ENCODE data around the gene ROBO1.

Gene ROBO1

DNA sequence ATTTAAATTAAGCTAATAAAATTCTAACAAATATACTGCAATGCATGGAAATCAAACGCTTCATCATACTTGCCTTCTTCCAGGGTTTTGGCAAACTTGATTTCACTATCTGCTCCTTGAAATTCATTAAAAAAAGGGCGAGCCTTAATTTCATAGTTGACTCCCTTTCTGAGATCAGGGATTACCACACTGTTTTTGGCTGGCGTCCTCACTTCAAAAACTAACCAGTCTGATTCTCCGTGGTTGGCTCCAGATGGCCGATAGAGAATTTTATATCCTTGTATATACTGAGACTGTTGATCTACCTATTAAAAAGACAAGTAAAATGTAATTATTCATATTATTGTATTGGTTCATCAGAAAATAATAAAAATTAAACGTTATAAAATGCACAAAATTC is 1106.8 kb downstream of the ROBO1 start:
- DNase-seq, result no peak

GRCh38 chr3:78659386-78659987 is 1108.3 kb downstream of the ROBO1 start:
- DNase-seq, result no peak

- DNase-seq, result no peak
These were observed 1120.1 kb downstream of the ROBO1 start for GRCh38 chr3:78647726-78648125.

DNA sequence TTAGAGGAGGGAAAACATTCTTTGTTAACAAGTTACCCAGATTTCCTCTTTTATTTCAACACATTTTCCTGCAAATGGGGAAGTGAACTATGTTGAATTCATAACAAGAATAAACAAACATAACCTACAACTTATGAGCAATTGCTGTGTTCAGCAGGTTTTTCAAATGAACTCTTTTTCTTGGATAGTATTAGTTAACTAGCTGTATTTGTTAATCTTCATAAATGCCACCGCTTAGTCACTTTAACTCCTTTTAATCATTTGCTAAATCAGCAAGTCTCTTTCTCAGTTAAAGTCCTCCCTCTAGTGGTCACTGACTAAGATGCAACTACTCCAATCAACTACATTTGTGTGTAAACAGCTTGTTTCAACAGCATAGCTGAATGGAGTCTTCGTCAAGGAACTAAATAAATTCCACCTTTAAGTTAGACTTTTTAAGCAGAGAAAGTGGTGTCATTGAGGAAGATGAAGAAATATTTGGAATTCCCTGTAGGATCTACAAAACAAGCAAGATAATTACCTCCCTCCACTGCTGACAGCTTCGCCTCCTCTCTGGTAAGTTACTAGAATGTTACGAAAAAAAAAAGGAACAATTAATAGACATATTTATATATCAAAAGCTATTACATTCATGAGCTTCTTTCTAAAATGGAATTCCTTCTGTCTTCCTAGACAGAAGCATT is 1122.0 kb downstream of the ROBO1 start:
- DNase-seq, result no peak

DNA sequence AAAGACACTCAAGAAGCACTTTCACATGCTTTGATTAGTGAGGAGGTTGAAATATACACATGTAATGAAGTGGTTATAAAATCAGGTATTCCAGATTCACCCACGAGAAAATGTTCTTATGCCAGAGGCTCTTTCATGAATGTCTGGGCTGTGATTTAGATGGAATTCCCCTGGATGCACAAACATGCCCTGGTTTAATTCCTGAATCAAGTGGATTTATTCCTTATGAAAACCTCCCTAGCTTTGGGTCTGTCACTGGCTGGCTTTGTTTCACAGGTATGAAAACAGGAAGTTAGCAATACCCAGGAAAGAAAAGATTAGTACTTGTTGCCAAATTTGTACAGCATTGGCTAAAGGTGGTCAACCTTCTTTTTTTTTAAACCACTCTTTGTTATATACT is 1123.0 kb downstream of the ROBO1 start:
- no peak for DNase-seq

- DNase-seq, result no peak
These were observed 1125.4 kb downstream of the ROBO1 start for GRCh38 chr3:78642226-78643035.

DNA sequence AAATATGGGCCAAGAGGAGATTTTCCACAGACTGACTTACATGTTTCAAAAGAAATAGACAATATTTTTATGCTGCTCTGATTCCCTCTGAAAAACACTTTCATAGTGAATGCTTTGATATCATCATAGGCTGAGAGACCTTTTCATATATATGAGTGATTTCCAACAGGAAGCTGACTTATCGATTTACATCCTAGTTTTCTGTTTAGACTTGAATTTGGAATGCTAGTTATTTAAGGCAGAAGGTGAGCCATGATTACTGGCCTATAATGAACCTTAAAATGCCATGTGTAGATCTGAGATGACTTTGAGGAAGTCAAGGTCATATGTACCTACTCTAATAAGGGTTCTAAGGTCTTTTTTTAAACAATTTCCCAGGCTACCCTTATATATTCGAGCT is 1126.1 kb downstream of the ROBO1 start:
- DNase-seq, result no peak

GRCh38 chr3:78634316-78634715 is 1133.5 kb downstream of the ROBO1 start:
- DNase-seq, result no peak

GRCh38 chr3:78633626-78634025 is 1134.2 kb downstream of the ROBO1 start:
- DNase-seq, result no peak

DNA sequence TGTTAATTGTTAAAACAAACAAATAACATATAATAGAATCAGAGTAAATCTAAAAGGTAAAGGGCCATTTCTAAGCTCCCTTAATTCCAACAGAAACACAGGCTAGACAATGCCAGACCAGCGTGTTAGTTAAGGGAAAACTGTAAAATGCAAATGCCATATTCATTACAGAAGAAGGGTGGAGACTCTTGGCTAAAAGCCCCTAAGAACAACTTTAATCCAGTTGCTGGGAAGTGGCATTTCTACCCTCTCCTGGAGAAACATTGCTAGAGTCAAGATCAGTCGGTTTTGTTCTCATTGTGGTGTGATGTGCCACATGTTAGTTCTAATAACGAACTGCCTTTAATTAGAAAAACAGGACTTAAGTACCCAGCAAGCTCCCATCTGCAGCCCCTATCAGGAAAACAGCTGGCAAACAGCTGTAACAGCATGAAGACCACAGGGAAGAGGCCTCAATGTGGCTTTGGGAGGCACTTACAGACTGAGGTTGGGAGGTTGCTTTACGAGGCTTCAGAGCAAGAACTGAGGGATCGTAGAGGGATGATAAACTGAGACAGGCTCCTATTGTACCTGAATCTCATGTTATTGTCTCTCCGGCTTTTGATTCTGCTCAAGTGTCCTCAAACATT is 1134.8 kb downstream of the ROBO1 start:
- DNase-seq, result no peak

GRCh38 chr3:78629544-78629943 is 1138.3 kb downstream of the ROBO1 start:
- no peak for DNase-seq

GRCh38 chr3:78621061-78621716 is 1146.6 kb downstream of the ROBO1 start:
- no peak for DNase-seq

GRCh38 chr3:78614486-78614885 is 1153.3 kb downstream of the ROBO1 start:
- no peak for DNase-seq

- no peak for DNase-seq
These were observed 1154.3 kb downstream of the ROBO1 start for GRCh38 chr3:78613421-78613879.

DNA sequence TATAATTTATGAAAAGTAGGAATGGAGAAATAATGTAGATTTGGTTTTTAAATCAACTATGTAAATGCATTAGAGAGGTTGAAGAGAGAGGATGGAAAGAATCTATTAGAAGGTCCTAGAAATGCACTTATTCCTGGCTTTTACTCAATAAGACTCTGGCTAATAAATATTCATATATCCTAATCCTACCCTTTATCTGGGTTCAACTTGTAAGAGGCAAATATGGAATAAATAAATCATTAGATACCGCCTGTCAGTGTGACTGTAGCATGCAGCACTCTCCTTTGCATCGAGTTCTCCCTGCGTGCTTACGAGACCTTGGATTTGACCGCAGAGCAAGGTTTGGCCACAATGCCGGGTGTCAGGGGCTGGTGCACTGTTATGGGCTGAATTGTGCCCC is 1156.5 kb downstream of the ROBO1 start:
- DNase-seq, result no peak

GRCh38 chr3:78610462-78611125 is 1157.2 kb downstream of the ROBO1 start:
- DNase-seq, result no peak

- no peak for DNase-seq
These were observed 1161.0 kb downstream of the ROBO1 start for GRCh38 chr3:78606756-78607155.

DNA sequence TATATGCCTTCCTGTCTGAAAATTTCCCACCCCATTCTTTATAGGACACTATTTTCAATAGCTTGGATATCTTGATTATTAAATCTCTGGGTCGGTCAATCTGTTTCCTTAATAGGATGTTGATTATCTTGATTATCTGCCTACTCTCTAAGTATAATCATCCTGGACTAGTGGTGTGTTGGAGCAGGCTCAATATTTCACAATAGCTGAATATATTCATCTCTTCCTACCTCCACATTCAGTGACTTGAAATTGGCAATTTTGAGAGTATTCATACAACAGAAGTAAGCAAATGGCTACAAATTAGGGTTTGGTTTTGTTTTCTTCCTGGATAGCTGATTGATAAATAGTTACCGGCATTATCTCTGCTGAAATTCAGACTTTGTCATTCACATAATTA is 1162.6 kb downstream of the ROBO1 start:
- no peak for DNase-seq

- DNase-seq, result no peak
These were observed 1163.5 kb downstream of the ROBO1 start for GRCh38 chr3:78604341-78604740.

DNA sequence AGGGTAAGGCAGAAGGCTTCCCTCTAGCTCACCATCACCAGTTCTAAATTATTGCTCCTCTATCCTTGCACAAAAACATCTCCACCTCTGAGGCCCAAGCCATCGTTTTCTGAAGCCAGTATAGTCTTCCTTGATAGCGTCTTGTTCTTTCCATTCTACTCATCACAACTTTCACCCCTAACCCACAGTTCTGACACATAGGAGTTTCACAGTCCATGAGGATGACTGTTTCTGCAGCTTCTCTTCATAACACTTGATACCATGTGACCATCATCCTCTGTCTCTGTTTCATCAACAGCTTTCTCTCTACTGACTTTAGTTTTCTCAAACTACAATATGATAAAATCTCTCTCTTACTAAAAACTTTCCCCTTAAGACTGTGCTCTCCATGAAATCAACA is 1166.5 kb downstream of the ROBO1 start:
- no peak for DNase-seq

- no peak for DNase-seq
These were observed 1178.0 kb downstream of the ROBO1 start for GRCh38 chr3:78589778-78590177.

DNA sequence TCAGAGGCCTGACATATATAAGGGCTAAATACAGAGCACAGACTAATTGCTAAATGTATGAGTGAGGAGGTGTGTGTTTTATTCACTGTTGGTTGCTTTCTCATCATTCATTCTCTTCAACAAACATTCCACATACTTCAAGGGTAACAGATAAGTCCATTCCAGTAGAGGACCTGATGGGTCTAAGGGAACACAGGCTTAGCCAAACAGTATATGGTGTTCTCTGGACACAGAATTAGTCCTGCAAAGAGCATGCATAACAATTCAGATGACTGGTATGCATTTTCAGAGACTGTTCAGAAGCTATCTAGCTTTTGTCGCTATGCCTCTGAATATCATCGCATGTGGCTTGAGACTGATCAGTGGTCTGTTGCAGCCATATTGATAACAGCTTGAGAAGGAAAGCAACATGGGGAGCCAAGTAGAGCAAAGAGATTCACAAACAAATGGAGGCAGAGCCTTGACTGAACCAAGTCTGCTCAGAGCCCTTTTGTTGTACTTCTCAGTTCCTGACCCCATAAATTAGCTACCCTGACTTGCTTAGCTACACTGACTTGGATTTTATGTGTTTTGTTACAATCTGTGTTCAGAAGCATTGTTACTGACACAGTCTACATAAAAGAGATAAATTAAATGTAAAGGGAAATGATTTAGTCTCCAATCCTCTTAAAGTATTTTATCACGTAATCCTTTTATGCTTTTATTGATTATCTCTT is 1178.7 kb downstream of the ROBO1 start:
- DNase-seq, result no peak
